Activated T-helper 1 cell treated with Interleukin-2 at 50 U/mL for 16 hours (primary cell): ENCODE results near the gene TSPYL2.

Experiments
- DNase-seq: peaks from one replicate; pipeline ENCODE4 v3.0.0-alpha.2; 2020; ENCODE audit warnings: low read depth

TSPYL2 gene

DNA sequence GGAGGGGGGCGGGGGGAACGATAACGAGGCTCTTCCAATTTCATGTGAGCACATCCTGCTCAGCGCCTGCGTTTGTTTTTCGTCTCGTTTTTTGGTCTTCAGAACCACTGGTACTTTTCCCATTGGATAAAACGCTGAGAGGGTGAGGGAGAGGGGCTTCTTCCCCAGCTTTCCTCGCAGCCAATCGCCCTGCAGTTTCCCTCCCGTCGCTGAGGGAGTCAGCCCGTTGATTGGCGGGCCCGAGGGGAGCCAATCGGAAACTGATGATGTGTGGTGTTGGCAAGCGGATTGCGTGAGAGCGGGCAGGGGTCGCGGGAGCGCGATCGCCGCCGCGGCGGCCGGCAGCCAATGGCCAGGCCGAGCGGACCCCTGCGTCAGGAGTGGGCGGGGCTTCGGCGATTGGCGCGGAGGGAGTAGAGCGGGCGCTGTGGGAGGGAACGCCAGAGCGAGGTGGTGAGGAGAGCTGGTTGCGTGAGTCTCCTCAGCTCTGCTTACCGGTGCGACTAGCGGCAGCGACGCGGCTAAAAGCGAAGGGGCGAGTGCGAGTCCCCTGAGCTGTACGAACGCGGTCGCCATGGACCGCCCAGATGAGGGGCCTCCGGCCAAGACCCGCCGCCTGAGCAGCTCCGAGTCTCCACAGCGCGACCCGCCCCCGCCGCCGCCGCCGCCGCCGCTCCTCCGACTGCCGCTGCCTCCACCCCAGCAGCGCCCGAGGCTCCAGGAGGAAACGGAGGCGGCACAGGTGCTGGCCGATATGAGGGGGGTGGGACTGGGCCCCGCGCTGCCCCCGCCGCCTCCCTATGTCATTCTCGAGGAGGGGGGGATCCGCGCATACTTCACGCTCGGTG is at the start of gene TSPYL2:
TSS of gene TSPYL2 (plus strand) at position 443 of the 848 bp plus-strand sequence. CDS start at position 575, 132 bp downstream.
- peak; percentile 89 for DNase-seq

DNA sequence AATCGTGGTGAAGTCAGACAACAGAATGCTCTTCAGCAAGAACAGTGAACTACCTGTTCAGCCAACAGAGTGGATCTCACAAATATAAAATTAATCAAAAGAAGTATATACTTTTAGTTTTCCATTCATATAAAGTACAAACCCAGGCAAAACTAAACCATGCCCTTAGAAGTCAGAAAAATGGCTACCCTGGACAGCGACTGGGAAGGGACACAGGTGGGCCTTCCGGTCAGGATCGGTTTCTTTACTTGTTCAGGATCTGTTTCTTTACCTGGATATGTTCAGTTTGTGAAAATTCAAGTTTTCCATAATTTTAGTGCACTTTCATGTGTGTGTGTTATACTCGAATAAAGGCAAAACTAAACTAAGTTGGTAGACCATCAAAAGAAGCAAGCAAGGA is 46.0 kb upstream of the TSPYL2 start:
- DNase-seq = no peak

DNA sequence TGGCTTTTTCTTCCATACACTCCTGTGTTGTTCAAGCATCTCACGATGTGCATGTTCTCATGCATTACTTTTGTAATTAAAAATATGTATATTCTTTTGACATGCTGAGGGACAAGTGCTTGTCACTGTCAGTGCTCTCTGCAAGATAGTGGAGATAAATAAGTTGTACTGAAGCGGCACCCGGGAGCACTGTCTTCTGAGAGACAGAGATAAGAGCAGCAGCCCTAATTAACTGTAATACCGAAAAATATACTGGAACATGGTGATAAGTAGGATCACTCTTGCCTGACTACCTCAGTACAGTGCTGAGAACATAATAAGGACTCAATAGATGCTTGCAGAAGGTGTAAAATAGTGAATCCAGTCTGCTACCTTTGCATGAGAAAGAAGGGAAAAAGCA is 42.9 kb upstream of the TSPYL2 start:
- DNase-seq = no peak

DNA sequence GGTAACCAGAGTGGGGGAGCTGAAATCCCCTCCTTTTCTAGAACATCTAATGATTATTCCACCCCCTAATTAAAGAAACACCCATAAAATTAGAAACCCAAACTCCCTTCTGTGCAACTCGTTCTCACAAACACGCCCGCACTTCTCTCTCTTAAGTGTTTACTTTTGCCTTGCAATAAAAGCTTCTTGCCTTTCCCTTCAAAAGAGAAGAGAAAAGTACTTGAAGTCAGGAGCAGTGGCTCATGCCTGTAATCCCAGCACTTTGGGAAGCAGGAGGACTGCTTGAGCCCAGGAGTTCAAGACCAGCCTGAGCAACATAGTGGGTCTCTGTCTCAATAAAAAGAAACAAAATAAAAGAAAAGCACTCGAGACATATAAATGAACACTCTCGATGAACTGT is 37.2 kb upstream of the TSPYL2 start:
- DNase-seq = no peak

DNA sequence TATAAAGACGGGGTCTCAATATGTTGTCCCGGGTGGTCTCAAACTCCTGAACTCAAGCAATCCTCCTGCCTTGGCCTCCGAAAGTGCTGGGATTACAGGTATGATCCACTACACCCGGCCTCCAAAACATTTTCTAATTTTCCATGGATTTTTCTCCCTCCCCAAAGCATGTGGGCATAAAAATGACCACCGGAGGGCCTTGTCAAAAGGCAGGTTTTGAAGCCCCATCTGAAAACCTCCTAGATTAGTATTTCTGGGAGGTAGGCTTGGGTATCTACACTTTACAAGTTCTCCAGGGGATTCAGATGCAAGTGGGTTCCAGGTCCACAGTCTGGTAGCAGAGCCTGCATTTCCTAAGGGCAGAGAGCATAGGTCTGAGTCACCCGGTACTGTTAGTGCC is 34.9 kb upstream of the TSPYL2 start:
- no peak for DNase-seq

DNA sequence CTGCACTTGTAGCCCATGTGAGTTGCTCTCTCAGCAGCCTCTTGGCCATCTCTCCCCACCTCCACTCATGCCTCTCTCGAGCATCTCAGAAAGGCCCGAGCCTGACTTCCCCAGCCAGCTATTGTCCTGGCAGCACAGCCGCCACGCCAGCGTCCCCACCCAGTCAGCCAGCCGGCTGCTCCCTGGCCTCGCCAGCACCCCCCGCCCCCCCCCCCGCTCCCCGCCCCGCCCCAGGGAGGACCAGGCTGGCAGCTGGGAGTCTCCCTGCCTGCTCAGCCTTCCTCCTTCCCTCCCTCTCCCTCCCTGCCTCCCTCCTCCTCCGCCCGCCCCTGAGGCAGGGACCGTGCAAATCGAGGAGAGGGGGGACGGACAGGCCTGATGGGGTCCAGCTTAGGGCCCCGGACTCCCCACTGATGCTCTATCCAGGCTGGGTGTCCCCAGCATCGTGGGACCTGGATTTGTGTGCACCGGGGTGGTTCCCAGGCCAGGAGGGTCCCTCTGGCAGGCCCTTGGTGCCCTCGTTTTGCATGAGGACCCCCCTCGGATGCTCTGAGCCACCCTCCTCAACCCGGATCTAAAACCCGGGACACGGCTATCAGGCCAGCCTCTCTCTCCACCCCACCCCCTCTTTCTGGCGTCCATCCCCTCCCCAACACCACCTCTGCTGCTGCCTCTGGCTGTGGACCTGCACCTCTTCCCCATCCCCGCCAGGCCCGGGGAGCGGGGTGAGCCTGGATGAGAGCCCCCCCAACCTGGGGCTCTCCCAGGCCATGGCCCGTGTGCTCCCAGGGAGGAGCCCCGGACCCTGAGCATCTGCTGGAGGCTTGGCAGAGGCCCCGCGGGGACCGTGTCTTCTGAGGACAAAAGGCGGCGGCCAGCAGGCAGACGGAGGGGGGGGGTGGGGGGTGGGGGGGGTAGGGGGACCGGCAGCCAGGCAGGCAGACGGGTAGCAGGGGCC is 33.7 kb upstream of the TSPYL2 start, which contains the start of gene GPR173:
TSS of gene GPR173 (plus strand) at position 621 of the 958 bp plus-strand sequence. CDS start 27,833 bp downstream, outside the sequence.
- DNase-seq = no peak

DNA sequence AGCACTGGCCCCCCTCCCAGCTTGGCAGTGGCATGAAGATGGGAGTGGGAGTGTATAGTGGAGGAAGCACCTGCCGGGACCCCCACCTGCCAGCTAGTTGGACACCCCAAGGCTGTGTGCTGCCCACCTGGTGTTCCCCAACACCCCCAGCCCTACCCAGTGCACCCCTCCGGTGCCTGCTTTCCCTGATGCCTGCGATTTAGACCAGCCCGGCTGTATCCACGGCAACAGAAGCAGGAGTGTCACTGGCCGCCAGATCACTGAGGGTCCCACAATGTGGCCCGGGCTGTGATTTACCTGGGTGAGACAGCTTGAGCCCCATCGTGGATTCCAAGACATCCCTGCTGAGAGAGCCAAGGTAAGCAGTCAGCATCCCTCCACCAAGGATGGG is 33.0 kb upstream of the TSPYL2 start:
- no peak for DNase-seq

DNA sequence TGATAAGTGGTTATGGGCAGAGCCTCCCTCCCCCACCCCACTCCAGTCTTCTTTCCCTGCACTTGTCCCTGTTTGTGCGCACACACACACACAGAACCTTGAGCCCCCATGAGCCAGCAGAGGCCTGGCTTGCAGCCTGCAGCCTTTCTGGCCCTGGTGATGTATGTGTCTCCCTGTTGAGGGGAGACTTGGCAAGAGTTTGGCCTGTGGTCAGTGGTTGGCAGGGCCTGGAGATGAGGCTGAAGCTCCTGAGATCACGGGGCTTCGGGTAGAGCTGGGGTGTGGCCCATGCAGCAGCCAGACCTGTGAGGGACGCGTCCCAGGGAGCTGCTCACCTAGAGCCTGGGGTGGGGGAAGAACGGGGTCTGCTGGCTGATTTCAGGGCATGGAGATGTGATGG is 31.3 kb upstream of the TSPYL2 start:
- no peak for DNase-seq

DNA sequence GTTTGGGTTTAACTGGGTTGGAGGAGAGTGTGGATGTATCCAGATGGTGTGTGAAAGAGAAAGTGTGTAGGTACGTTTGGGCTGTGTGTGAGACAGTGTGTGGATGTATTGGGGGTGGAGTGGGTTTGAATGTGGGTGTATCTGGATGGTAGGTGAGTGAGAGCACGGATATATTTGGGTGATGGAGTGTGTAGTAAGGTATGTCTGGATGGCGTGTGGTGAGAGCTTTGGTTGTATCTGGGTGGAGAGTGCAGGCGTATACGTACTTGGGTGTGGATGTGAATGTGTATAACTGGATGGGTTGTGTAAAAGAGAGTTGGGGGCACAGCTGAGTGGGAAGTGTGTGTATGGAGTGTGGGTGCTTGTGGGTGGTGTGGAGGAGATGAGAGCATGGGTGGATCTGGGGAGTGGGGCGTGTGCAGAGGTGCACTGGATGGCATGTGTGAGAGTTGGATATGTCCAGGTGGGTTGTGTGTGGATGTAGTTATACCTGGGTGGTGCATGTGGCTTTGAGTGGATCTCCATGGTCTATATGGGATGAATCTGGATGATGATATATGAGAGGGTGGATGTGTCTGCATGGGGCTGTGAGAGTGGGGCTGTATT is 26.8 kb upstream of the TSPYL2 start:
- no peak for DNase-seq

DNA sequence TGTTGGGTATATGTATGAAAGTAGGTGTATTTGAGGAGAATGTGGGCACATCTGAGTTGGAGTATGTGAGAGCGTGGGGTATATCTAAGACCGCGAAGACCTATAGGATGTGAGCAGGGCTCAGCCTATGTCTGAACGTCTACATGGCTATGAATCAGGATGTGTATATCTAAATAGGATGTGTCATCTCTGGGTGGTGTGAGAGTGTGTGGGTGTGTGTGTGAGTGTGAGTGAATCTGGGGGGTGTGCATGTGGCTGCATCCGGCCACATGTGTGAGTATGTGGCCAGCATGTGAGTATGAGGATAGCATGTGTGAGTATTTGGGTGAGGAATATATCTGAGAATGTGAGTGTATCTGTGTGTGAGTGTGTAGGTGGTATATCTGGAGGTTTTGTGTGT is 25.9 kb upstream of the TSPYL2 start:
- no peak for DNase-seq

DNA sequence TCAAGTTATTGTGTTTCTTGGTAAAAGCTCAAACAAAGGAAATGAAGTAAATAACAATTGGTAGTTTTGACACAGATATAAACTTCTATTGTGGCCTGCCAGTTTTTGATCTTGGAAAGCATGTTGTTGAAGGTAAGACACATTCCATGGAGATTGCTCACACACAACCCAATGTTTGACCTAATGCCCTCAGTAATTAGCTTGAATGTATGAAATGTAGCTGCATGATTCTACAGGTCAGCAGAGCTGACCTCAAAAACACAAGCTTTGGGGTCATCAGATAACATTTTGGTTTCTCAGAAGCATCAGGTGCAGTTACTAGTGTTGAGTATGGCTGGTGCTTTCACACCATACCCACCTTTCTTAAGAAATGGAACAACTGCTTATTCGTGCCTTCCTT is 17.1 kb upstream of the TSPYL2 start:
- DNase-seq = no peak

DNA sequence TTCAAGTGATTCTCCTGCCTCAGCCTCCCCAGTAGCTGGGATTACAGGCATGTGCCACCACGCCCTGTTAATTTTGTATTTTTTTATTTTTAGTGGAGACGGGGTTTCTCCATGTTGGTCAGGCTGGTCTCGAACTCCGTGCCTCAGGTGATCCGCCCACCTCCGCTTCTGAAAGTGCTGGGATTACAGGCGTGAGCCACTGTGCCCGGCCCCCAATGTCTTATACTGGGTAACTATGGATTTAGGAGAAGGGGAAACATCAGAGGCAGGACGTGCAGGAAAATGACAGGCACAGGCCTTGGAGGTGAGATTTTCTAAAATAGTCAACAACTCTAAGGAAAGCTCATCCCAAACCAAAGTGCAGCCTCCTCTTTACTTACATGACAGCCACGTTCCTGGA is 11.1 kb upstream of the TSPYL2 start:
- no peak for DNase-seq

DNA sequence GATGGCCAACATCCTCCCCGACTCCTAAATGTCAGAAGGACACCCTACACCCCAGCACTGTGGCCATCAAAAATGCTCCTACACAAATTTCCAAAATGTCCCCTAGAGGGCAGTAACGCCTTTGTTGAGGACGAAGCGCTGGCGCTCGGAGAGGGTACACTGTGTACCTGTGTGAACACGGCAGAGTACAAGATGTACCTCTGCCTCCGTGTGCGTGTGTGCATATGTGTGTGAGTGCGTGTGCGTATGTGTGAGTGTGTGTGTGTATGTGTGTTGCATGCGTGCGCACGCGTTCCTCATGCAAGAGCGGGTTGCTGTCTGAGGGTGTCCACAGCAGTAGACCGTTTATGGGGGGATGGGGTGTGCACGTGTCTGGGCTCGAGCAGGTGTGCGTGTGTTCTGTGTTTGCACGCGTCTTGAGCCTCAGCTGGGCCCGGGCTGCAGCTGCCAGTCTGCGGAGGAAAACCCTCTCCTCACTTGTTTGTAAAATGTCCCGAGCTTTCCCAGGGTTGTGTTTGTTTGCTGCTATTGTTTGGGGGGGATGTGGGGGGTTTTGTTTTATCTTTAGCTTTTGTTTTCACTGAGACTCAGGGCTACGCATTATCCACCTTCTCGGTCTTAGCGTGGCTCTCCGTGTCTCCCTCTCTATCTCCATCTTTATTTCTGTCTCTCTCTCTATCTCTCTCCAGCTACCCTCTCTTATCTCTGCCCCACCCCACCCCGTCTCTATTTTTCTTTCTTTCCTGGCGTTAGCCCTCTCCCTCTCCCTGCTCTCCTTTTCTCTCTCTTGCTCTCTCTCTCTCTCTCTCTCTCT is 10.4 kb upstream of the TSPYL2 start:
- peak; percentile 57 for DNase-seq

DNA sequence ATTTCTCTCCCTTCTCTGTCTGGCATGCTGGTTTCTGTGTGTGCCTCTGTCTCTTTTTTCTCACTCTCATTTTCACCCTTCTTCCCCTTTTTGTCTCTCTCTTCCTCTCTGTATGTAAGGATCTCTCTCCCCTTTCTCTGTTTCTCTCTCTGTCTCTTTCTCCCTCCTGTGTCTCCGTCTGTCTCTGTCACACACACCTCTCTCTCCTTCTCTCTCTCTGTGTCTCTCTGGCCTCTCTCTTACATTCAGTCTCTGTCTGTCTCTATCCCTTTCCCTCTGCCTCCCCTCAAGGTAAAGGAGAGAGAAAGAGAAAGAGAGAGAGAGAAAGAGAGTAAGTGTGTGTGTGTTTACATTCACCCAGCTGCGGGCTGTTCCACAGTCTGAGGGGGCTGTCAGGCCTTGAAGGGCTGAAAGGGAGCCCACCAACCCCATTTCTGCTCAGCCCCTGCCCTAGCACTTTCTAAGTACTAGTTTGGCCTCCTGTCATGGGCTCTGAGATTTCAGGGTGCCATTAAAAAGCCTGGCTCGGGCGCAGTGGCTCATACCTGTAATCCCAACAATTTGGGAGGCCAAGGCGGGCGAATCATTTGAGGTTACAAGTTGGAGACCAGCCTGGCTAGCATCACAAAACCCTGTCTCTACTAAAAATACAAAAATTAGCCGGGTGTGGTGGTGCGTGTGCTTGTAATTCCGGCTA is 9.6 kb upstream of the TSPYL2 start:
- DNase-seq = no peak

DNA sequence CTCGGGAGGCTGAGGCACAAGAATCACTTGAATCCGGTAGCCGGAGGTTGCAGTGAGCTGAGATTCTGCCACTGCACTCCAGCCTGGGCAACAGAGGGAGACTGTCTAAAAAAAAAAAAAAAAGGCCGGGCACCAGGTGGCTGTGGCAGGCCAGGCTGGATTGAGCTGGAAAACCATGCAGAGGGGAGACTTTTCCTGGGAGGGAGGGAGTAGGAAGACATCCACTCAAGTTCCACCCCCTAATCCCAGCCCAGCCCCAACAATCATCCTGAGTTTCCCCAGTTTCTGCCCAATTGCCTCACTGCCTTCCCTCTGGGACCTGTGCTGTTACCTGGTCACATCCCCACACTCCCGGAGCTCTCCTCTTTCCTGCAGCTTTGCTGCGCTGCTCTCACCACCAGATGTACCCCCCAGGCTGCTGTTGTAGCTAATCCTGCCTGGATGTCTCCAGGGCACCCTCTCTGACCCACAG is 9.0 kb upstream of the TSPYL2 start:
- no peak for DNase-seq

DNA sequence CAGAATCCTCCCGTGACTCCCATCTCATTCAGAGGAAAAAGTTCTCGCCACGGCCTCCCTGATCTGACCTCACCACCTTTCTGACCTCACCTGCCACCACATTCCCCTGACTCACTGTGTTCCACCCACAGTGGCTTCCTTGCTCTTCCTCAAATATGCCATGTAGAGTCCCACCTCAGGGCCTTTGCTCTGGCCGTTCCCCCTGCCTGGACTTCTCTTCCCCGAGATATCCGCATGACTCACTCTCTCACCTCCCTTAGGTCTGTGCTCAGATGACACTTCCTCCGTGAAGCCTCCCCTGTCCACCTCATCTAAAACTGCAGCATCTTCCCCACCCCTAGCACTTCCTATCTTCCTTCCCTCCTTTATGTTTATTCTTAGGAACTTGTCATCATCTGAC is 7.2 kb upstream of the TSPYL2 start:
- no peak for DNase-seq

DNA sequence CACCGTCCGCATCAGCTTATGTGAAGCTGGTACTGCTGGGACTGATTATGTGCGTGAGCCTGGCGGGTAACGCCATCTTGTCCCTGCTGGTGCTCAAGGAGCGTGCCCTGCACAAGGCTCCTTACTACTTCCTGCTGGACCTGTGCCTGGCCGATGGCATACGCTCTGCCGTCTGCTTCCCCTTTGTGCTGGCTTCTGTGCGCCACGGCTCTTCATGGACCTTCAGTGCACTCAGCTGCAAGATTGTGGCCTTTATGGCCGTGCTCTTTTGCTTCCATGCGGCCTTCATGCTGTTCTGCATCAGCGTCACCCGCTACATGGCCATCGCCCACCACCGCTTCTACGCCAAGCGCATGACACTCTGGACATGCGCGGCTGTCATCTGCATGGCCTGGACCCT is 5.5 kb upstream of the TSPYL2 start:
- DNase-seq = no peak

DNA sequence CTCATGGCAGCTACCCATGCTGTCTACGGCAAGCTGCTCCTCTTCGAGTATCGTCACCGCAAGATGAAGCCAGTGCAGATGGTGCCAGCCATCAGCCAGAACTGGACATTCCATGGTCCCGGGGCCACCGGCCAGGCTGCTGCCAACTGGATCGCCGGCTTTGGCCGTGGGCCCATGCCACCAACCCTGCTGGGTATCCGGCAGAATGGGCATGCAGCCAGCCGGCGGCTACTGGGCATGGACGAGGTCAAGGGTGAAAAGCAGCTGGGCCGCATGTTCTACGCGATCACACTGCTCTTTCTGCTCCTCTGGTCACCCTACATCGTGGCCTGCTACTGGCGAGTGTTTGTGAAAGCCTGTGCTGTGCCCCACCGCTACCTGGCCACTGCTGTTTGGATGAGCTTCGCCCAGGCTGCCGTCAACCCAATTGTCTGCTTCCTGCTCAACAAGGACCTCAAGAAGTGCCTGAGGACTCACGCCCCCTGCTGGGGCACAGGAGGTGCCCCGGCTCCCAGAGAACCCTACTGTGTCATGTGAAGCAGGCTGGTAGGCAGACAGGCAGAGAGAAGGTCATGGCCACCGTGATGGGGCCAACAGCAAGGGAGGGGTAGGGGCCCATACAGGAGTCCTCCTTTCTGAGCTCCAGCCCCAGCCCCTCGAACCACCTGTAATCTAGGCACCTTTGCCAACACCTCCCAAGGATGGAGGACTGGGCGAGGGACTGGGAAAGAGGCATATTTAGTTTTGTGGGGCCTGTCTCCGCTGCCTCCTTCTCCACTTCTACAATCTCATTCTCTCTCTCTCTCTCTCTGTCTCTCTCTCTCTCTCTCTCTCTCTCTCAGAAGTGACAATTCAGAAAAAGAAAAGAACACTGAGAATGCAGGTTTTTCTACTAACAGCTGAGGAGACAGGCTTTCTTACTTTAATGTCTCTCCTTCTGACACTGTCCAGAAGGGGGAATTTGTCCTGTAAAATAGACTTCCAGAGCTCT is 4.7 kb upstream of the TSPYL2 start:
- no peak for DNase-seq

DNA sequence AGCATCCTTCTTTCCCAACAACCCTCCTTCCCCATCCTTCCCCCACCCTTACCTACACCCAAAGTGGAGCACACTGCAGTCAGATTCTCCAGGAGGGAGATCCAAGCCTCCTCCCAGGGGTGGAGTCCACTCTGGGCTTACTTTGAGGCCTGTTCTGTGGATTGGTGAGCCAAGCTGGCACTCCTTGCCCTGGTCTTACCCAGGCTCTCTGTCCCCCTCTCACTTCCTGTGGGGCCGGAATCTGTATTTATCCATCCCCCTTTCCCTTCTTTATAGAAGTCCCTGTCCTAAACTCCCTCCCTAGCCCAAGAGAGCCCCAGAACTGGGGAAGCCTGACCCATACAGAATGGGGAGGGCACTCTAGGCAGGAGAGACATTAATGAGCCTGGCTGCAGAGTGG is 3.2 kb upstream of the TSPYL2 start:
- no peak for DNase-seq
